ENCODE measurements around the gene LOXL1.

The LOXL1 gene

GRCh38 chr15:73926219-73927002 is at the start of gene LOXL1:
LOXL1 (plus strand) TSS chr15:73926462; CDS start chr15:73926784, 322 bp downstream.
- TF ChIP-seq ZFP30 (CRISPR knock-in tag; IDR thresholded peaks at IDR 0.05), result no peak

GRCh38 chr15:73879426-73879825 is 46.8 kb upstream of the LOXL1 start:
- ATAC-seq, result no peak
- TF ChIP-seq OSR1 (CRISPR knock-in tag; IDR thresholded peaks at IDR 0.05), result no peak
- TF ChIP-seq CSRNP3 (CRISPR knock-in tag; IDR thresholded peaks at IDR 0.05), result no peak

More at GRCh38 chr15:73926219-73927002, at the start of gene LOXL1:
- ATAC-seq, result peak; percentile 11

- no peak for ATAC-seq
- TF ChIP-seq ESRRG (CRISPR knock-in tag; IDR thresholded peaks at IDR 0.05), result no peak
- no peak for TF ChIP-seq ZFP30 (CRISPR knock-in tag; IDR thresholded peaks at IDR 0.05)
- TF ChIP-seq ZC3H10 (CRISPR knock-in tag; IDR thresholded peaks at IDR 0.05), result no peak
- TF ChIP-seq ZNF8 (CRISPR knock-in tag; IDR thresholded peaks at IDR 0.05), result no peak
- no peak for TF ChIP-seq TCF4 (CRISPR knock-in tag; IDR thresholded peaks at IDR 0.05; ENCODE audit: borderline replicate concordance)
- no peak for TF ChIP-seq SNAI2 (CRISPR knock-in tag; IDR thresholded peaks at IDR 0.05)
- no peak for TF ChIP-seq ZNF565 (CRISPR knock-in tag; conservative IDR thresholded peaks at IDR 0.05; ENCODE audit: low read depth)
- TF ChIP-seq ISL1 (CRISPR knock-in tag; IDR thresholded peaks at IDR 0.05), result no peak
These were observed 44.5 kb upstream of the LOXL1 start for GRCh38 chr15:73881579-73882320.

GRCh38 chr15:73882761-73883419 is 43.4 kb upstream of the LOXL1 start:
- TF ChIP-seq RARB (CRISPR knock-in tag; IDR thresholded peaks at IDR 0.05) (no peak), BACH2 (CRISPR knock-in tag; IDR thresholded peaks at IDR 0.05; ENCODE audit: borderline replicate concordance) (no peak), CSDC2 (CRISPR knock-in tag; IDR thresholded peaks at IDR 0.05) (no peak), POU6F1 (CRISPR knock-in tag; IDR thresholded peaks at IDR 0.05; ENCODE audit: borderline replicate concordance, low read depth) (no peak), CSRNP3 (CRISPR knock-in tag; IDR thresholded peaks at IDR 0.05) (no peak), ESRRG (CRISPR knock-in tag; IDR thresholded peaks at IDR 0.05) (no peak), ARNTL (CRISPR knock-in tag; IDR thresholded peaks at IDR 0.05; ENCODE audit: borderline replicate concordance, low read depth) (no peak), ZNF565 (CRISPR knock-in tag; conservative IDR thresholded peaks at IDR 0.05; ENCODE audit: low read depth) (no peak), CREB5 (CRISPR knock-in tag; IDR thresholded peaks at IDR 0.05; ENCODE audit: low read depth) (no peak), PATZ1 (CRISPR knock-in tag; IDR thresholded peaks at IDR 0.05; ENCODE audit: borderline replicate concordance) (no peak), ISL1 (CRISPR knock-in tag; IDR thresholded peaks at IDR 0.05) (no peak), GLIS3 (CRISPR knock-in tag; IDR thresholded peaks at IDR 0.05) (no peak), OSR1 (CRISPR knock-in tag; IDR thresholded peaks at IDR 0.05) (no peak), TCF4 (CRISPR knock-in tag; IDR thresholded peaks at IDR 0.05; ENCODE audit: borderline replicate concordance) (no peak), ZC3H10 (CRISPR knock-in tag; IDR thresholded peaks at IDR 0.05) (no peak), TOX (CRISPR knock-in tag; IDR thresholded peaks at IDR 0.05; ENCODE audit: borderline replicate concordance) (no peak), ZNF70 (CRISPR knock-in tag; IDR thresholded peaks at IDR 0.05) (no peak), TSHZ2 (CRISPR knock-in tag; IDR thresholded peaks at IDR 0.05) (no peak)
- ATAC-seq, result no peak
